Right lobe of liver (tissue), 4 donors: Measurements from ENCODE around the gene HDHD3.

Source experiments
- POLR2A ChIP-seq: fragments of 450-650 bp; IDR thresholded peaks from one replicate; pipeline ENCODE4 v1.6.1; 2017; ENCODE audit warnings: antibody characterized with exemption, mild to moderate bottlenecking
- TF ChIP-seq, protein P1 (sequence below), 4 donors: fragments of 200-600 bp in 3 of 4; fragments of 450-650 bp in 1 of 4; IDR thresholded peaks; one replicate each; pipeline versions ENCODE4 v1.5.1 to v1.8.0; 2016 to 2022; ENCODE audit warnings: antibody characterized with exemption in 4 of 4, mild to moderate bottlenecking in 2 of 4
- donor health status: DM: no; HTN: no; CAD: no.
- donor health status: DM: no; HTN: no; CAD: no.
- donor health status: DM: no; HTN: yes; CAD: no.

DNA sequence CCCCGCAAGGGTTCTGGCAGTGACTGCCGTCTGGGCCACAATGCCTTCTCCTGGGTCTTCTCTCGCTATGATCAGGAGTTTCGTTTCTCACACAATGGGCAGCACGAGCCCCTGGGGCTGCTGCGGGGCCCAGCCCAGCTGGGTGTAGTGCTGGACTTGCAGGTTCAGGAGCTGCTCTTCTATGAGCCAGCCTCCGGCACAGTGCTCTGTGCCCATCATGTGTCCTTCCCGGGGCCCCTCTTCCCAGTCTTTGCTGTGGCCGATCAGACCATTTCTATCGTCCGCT, 7.0 kb downstream of the HDHD3 start:
- TF ChIP-seq, protein P1, sequence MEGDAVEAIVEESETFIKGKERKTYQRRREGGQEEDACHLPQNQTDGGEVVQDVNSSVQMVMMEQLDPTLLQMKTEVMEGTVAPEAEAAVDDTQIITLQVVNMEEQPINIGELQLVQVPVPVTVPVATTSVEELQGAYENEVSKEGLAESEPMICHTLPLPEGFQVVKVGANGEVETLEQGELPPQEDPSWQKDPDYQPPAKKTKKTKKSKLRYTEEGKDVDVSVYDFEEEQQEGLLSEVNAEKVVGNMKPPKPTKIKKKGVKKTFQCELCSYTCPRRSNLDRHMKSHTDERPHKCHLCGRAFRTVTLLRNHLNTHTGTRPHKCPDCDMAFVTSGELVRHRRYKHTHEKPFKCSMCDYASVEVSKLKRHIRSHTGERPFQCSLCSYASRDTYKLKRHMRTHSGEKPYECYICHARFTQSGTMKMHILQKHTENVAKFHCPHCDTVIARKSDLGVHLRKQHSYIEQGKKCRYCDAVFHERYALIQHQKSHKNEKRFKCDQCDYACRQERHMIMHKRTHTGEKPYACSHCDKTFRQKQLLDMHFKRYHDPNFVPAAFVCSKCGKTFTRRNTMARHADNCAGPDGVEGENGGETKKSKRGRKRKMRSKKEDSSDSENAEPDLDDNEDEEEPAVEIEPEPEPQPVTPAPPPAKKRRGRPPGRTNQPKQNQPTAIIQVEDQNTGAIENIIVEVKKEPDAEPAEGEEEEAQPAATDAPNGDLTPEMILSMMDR (IDR thresholded peaks at IDR 0.05), result no peak
- no peak for TF ChIP-seq POLR2A
